ENCODE results near the gene RPGRIP1L. TPM values are rescaled to one million over a fixed set of nuclear protein-coding genes. Genes with fewer than 3 reads are reported as not detected.

Gene RPGRIP1L
- total and polyA plus RNA-seq, 2 of the 8 experiments (the other 6 are each of a cell fraction or from before 2014, with no cell fraction given), result 4.0 to 13.7 TPM

GRCh38 chr16:53666786-53667415, 36.8 kb downstream of the RPGRIP1L start (continued):
- no peak for TF ChIP-seq CHD7 (IDR thresholded peaks at IDR 0.05; ENCODE audit: insufficient replicate concordance, low read length)
- no peak for TF ChIP-seq JUND (IDR thresholded peaks at IDR 0.05; ENCODE audit: low read length)
- no peak for TF ChIP-seq SP1 (IDR thresholded peaks at IDR 0.05; ENCODE audit: low read depth, low read length)
- TF ChIP-seq HDAC6 (IDR thresholded peaks at IDR 0.05; ENCODE audit: low read depth, low read length), result no peak
- TF ChIP-seq ASH2L (IDR thresholded peaks at IDR 0.05; ENCODE audit: low read length), result no peak

Measured in H1 (cell line).